ENCODE measurements around the gene NEK1.
"Not testable (repeated sequence)": the region's sequence is repeated elsewhere in the genome, so short reads cannot be mapped to it uniquely, and the experiment has no call there.

The NEK1 gene

DNA sequence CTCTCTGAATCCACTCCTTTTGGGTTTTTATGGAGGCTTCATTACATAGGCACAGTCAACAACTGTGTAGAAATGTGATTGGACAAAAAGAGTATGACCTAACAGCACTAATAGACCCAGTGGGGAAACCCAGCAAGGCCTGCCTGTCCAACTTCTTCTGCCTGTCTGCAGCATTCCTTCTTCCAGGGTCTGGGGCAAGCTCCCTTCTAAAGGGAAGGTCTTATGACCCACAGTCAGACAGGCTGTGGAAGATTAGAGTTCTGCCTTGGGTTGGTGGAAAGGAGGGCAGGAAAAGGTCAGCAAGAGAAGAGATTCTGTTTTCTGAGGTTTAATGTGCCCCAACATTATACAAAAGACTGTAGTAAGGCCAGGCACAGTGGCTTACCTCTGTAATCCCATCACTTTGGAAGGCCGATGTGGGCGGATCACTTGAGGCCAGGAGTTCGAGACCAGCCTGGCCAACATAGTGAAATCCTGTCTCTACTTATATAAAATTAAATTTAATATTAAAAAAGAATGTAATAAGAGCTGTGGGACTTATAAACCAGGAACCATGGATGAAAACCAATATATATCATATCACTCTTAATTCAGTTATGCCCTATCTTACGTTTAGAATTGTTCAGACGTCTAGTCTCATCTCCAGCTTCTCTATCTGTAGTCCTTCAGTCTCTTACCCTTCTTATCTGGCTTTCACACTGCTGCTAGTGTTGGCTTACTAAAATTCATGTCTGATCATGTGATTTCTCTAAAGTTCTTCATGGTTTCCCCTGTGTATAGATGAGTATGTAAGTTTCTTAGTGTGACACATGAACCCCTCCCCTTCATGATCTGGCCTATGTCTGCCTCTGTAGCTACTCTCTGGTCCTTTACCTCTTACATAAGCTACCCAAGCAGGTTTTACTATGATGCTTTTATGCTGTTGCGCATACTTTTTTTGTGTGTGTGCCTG lies 14.2 kb upstream of the NEK1 start:
- no peak for DNase-seq (ENCODE audit: low read depth in 3 of 3)

DNA sequence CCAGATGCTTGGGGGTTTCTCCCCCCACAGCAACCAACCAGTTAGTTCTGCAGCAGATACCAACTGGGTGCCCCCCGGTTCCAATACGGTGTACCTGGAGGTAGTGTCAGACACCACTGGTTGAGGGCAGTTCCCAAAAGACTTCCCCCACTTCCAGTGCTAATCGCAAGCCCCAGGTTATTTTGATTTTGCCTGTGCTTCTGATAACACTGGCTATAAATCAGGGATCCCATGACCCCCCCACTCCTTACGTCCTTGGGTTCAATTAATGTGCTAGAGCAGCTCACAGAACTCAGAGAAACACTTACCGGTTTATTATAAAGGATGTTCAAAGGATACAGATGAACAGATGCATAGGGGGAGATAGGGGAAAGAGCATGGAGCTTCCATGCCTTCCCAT lies 13.5 kb upstream of the NEK1 start:
- DNase-seq (ENCODE audit: low read depth in 3 of 3): no peak

DNA sequence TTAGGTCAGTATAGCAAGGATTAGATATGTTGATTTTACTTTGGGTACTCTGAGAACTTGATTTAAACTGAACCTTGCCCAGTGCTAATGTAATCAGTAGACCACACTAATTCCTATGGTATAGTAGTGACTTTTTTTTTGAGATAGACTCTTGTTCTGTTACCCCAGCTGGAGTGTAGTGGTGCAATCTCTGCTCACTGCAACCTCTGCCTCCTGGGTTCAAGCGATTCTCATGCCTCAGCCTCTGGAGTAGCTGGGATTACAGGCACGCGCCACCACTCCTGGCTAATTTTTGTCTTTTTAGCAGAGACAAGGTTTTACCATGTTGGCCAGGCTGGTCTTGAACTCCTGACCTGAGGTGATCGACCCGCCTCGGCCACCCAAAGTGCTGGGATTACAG lies 11.6 kb upstream of the NEK1 start:
- not testable (repeated sequence) for DNase-seq (ENCODE audit: low read depth in 3 of 3)

DNA sequence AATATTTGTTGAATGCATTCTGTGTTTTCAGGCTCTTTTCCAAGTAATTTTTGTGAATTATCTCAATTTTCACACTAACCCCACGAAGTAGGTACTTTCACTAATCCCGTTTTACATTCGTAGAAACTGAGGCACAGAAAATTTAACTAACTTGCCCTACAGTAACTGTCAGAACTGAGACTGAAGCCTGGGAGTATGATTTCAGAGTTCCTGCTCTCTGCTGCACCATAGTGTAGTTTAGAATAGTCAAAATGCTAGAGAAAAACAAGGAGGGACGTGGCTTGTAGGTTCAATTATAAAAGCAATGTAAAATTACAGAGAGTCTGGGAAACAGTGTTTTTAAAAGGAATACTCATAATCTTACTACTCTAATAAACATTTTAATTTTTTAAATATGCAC lies 10.2 kb upstream of the NEK1 start:
- DNase-seq (ENCODE audit: low read depth in 3 of 3): no peak

DNA sequence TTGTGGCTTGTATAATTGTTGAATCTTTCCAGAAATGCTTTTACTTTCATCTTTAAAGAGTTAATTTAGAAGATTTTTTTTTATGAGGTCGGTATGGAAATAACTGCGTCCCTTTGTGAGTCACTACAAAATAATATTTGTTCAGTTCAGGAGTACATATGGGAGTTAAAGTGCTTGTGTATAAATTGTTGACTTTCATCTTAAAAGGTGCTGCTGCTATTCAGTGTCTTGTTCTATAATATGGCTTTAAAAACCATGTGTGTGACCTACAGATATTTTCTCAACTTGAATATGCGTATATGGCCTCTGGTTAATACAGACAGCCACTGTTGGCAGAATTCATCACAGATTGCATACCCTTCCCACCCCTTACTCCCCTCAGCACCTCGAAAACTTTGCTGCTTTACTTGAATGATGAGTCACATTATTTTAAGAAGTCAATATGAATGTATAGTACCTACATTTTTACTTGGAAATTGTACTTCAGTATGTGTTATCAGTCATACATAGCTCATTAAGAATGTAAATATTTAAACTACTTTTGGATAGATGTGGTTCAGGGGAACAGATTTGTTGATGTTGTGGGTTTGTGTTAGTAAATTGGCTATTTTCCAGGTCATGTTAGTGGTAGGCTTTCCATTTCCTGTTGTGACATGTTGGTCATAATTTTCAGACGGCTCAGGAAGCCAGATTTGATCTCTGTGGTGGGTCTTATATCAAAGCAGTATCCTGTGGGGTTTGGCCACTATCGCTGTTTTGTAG lies 9.5 kb upstream of the NEK1 start:
- no peak for DNase-seq (ENCODE audit: low read depth in 3 of 3)

DNA sequence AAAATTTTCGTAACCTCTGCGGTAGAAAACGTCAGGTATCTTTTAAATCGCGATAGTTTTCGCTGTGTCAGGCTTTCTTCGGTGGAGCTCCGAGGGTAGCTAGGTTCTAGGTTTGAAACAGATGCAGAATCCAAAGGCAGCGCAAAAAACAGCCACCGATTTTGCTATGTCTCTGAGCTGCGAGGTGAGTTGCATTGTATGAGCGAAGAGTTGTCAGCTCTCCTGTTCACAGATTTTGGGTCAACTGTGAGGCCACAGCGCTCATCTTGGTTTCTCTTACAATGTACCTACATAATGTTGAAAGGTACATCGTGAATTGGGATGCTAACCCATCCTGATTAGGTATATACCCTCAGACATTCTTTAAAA lies 8.5 kb upstream of the NEK1 start:
- no peak for DNase-seq (ENCODE audit: low read depth in 3 of 3)

DNA sequence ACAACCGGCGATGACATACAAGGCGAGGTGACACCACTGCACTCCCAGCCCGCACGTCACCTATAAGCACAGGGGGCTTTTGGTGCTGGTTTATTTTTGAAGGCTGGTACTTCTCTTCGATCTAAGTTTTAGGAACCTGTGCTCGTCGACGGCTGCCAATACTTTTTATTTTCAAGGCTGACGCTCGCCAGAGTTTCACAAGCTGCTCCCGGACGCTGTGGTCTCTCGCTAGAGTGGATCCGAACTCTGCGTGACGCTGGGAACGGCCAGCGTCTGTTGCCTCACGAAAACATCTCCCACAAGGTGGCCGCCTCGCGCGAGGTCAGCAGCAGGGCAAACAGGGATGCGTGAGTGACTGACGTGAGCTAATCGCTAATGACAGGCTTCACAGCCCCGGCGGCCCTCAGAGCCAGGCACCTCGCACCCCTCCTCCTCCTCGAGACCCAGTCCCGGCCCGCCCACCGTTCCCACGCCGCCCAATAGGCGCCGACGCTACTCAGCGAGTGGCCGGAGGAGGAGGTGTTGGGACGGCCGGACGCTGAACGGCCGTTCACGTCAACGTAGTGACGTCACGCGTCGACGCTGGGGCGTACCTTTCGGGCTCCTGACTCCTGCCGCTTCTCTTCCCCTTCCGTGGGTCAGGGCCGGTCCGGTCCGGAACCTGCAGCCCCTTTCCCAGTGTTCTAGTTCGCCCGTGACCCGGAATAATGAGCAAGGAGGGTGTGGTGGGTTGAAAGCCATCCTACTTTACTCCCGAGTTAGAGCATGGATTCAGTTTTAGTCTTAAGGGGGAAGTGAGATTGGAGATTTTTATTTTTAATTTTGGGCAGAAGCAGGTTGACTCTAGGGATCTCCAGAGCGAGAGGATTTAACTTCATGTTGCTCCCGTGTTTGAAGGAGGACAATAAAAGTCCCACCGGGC lies 7.8 kb upstream of the NEK1 start, which contains the start of gene CLCN3:
TSS of gene CLCN3 (plus strand) at position 621 of the 922 bp plus-strand sequence. CDS start 15,351 bp downstream, outside the sequence.
- DNase-seq (ENCODE audit: low read depth in 3 of 3): peak; percentile 66 to 80 (median 70)

DNA sequence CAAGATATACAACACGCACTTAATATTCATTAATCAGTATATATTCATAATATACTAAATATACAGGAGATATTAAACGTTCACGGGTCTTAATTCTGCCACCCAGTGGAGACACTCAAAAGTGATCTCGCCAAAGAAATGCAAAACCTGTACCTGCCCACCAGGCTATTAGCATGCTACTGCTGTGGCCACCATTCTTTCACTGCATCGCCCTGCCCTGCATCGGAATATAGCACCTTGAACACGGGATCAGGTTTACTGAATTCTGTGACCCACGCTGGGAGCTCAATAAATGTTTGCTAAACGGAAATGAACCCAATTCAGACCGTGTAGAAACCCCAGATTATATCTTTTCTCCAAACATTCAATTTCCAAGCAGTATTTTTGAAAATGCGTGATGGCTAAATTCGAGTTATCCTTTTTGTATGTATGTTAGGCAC lies 7.2 kb upstream of the NEK1 start:
- DNase-seq (ENCODE audit: low read depth in 3 of 3): peak in 1 of 3 experiments; percentile 21

DNA sequence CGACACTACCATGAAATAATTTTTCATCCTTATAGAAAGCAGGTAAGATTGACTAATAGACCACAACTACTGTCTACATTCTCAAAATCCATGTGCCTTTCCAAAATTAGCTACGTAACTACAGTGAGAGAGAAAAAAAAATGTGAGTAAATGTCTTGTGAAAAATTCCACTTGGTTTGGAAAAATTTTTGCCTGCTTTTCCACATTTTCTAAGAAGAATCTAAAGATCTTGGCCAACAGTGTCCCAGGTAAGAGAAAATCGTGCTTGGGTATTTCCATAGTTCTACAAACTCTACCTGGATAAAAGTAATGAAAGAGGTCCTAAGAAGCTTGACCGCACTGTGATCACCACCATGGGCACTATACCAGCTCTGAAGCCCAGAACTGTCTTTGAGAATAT lies 6.6 kb upstream of the NEK1 start:
- DNase-seq (ENCODE audit: low read depth in 3 of 3): no peak

DNA sequence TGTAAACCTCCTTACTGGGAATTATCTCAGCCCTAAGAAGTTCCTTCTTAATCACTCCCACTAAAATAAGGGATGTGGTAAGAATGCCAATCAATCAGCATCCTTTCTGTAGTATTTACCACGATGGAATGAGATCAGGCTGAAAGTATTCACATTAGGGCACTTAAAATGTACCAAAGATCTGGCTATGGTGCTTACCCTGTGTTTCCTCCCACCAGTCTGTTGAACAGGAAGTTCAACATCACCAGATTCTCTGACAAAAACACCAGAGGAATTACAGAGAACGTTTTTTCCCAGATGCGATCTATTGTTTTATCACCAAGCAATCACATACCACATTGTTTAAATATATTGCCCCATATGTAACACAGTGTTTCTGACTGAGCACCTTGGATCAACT lies 5.9 kb upstream of the NEK1 start:
- DNase-seq (ENCODE audit: low read depth in 3 of 3): no peak

DNA sequence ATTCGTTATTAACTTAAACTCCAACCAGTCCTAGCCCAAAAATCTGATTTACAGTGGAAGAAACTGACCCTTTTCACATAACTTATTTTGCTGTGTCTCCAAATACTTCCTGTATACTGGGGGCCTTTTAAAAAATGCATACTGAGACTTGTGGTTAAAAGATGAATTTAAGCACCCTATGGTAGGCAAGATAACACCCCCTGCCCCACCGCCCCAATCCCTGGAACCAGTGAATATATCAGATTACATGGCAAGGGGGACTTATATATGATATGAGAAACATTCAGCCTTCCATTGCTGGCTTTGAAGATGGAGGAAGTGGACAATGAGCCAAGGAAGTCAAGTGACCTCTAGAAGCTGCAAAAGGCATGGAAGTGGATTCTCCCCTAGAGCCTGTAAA lies 4.9 kb upstream of the NEK1 start:
- DNase-seq (ENCODE audit: low read depth in 3 of 3): no peak

DNA sequence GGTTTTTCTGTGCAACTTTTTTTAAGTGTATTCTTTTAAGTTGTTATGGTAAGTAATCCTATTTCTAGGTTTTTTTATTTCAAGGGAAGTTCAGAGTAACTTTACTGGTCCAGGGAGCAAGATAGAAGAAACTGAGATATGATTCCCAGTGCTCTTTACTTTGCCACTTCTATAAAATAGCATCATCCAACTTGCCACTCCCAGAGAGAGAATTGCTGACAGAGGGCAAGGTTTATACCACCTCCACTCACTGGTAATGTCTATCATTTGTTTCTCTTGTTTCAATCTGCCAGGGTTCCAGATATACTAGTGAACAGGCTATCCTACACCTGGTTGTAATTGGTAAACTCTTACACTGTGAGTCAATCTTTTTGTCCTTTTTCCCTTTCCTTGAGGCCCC lies 4.5 kb upstream of the NEK1 start:
- DNase-seq (ENCODE audit: low read depth in 3 of 3): no peak

DNA sequence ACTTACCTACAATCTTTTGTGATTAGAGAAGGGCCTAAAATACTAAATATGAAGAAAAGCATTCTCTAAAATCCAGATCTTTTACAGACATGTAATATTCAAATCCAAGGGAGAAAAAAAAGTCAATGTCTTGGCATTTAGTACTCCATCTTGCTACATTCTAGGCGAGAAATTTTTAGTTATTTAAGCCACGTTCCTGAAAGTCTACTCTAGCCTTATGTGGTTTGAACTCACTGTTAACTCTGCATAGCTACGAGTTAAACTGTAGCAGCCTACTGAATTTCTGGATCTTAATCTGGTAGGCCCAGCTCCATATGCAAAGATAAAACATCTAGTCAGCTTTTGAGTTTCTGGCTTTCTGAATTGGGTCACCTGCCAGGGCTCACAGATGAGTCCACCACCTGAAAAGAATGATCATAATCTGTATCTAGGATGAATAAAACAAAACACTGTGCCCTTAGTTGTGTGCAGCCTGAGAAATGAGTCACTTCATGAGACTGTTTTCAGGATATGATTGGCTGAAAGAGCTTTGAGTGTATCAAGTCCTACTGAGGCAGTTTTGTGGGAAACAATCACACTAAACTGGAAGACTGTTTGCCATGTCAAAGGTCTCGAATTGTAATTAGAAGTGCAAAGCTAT lies 3.2 kb upstream of the NEK1 start:
- DNase-seq (ENCODE audit: low read depth in 3 of 3): no peak

DNA sequence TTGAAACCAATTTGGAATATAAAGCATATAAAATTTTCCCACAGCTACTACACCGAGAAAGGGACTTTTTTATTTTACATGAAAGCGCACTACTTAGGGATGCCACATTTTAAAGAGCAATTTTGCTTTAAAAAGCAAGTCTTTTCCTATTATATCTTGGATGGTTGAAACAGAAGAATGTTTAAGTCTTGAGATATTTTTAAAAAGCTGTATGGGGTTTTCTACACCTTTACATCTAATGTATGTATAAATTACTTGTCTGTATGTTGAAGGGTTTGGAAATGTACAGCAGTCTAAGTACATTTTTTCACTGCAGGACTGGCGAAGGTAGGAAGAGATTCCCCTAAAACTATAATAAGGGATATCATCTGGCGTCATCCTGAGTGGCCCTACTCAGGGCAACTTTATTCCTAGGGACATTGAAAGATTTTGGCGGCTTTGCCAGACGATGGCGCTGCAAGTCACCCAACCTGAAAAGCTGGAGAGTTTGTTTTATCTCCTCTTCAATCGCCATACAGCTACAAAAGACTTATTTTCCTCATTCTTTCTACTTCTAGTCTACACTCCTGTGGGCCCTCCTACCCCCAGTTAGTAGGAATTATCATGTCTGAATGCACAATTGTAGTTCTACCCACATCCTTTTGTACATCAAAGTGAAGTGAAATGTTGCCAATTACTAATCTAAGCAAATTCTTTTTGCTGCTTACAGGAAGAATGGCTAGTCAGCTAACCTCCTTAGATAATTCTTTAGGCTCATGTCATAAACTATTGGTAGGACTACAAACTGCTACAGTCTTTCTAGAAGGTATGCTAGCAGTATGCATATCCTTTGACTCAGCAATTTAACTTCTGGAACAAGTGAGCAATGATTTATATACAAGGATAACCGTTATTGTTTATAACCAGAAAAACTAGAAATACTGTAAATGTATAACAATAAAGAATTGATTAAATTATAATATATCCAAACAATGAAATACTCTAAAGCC lies 782 bp upstream of the NEK1 start:
- DNase-seq (ENCODE audit: low read depth in 3 of 3): peak; percentile 24 to 43 (median 41)

DNA sequence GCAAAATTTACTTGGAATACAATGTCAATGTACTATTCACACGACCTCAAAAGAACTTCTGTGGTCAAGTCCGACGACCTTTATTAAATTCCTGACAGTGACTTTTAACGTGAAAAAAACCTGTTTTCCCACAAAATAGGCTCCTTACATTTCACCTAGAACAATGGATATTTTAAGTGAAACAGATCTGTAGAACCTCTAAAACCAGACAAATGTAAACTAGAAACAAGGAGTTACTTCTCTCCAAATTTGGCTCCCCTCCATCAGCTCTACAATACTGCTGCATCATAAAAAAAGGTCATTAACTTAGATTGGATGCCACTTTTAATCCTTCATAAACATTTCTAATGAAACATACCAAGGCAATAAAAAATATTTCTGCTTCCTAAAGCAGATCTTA lies 1.2 kb downstream of the NEK1 start:
- no peak for DNase-seq (ENCODE audit: low read depth in 3 of 3)

DNA sequence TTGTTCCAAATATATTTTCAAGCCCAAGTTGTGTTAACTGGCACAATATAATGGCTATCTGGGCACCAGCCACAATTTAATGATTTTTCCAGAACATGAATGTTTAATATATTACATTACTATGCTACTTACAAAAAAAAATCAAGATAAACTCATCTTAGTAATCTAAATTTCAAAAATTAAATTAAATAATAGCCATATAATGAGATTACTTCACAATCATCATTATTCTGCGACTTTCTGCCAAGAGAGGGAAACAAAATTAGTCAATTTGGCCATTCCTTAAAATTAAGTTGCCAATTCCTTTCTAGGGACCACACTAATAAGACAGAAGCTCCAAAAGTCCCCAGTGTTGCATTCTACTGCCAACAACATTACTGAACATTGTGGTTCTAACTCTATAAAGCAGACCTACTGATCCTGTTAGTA lies 7.5 kb downstream of the NEK1 start:
- no peak for DNase-seq (ENCODE audit: low read depth in 3 of 3)

DNA sequence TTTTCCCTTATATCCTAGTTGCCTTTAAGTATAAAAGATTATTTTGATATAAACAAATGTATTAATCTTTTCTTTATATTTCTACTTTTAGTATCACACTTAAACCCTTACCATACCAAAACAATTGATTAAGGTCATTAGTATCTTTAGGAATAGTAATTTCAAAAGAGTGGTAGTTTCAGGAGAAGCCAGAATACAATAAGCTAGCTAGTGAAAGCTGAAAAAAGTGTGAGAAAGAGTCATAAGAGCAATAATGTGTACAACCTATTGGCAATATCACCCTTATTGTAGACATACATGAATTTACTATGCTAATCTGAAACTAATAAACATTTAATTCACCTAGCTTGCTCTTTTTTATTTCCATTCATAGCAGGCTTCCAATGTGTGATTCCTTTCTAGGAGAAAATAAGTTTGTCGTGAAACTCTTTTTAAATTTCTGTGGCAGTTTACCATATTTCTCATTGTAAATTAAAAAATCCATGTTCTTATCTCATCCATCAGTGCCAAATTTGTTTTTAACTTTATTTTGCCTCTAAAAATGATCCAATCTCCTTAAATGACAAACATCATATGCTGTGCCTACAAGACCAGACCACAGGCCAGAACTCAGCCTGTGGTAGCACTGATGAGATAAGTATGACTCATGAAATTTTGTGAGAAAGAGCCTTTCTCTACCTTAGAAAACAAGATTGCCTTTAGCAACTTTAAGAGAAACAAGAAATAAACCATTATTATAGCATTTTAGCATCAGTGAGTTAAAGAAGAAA lies 8.1 kb downstream of the NEK1 start:
- no peak for DNase-seq (ENCODE audit: low read depth in 3 of 3)

DNA sequence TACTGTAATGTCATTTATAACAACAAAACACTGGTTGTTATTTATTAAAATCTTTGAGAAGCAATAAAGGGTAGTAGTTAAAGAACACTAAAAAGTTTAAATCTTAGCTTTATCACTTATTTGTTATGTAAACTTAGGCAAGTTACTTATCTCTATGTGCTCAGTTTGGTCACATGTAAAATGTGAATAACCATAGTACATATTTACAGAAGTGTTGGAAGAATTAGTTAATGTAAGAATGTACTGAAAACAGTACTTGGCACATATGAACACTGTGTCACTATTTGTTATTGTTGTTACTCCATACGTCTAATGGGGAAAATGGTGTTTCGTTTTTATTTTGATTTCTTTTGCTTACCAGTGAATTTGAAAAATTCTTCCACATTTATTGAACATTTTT lies 9.1 kb downstream of the NEK1 start:
- DNase-seq (ENCODE audit: low read depth in 3 of 3): no peak
